B cell (primary cell): ENCODE results near the gene NTN4.

Experiments
- EZH2 ChIP-seq: IDR thresholded peaks from 2 replicates; pipeline ENCODE4 v1.6.1; 2012; ENCODE audit warnings: borderline replicate concordance, low read depth, mild to moderate bottlenecking, moderate library complexity, low read length; ENCODE audit not compliant: insufficient read depth, poor library complexity, severe bottlenecking
- TF ChIP-seq, protein P1 (sequence below): fragments of 200-600 bp; IDR thresholded peaks from one replicate; pipeline ENCODE4 v1.8.0; 2022; ENCODE audit warnings: antibody characterized with exemption, mild to moderate bottlenecking

DNA sequence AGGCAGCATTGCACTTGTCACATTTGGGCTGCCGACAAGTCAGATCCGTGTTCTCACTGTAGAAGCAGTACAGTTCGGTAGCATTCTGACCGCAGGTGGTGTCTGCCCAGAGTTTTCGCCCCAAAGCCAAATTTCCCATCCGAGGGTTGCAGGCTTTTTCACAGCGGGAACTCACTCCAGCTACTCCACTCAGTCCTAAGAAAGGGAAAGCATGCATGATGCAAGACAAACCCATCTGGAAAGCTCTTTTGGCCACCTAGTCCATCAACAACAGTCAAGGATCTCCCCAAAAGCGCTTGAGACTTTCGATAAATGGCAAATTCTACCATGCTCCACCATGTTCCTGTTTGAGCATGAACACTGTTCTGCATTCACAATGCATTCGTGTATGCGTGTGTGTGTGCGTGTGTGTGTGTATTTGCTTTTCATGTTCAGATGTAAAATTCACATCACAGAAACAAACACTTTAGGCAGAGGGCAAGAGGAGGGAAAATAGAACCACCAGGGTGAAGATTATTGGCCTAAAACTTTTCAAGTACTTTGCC, 3.2 kb downstream of the NTN4 start:
- TF ChIP-seq, protein P1, sequence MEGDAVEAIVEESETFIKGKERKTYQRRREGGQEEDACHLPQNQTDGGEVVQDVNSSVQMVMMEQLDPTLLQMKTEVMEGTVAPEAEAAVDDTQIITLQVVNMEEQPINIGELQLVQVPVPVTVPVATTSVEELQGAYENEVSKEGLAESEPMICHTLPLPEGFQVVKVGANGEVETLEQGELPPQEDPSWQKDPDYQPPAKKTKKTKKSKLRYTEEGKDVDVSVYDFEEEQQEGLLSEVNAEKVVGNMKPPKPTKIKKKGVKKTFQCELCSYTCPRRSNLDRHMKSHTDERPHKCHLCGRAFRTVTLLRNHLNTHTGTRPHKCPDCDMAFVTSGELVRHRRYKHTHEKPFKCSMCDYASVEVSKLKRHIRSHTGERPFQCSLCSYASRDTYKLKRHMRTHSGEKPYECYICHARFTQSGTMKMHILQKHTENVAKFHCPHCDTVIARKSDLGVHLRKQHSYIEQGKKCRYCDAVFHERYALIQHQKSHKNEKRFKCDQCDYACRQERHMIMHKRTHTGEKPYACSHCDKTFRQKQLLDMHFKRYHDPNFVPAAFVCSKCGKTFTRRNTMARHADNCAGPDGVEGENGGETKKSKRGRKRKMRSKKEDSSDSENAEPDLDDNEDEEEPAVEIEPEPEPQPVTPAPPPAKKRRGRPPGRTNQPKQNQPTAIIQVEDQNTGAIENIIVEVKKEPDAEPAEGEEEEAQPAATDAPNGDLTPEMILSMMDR: no peak
- TF ChIP-seq EZH2: no peak
